ENCODE measurements around the gene SLC5A8. TPM values are rescaled to one million over a fixed set of nuclear protein-coding genes. Genes with fewer than 3 reads are reported as not detected.

Gene SLC5A8
- total RNA-seq = not detected

- Histone ChIP-seq H3K4me1 (no peaks in the 10 kb centered on the region), H3K36me3 (no peaks in the 10 kb centered on the region), H3K27ac (no peak within 1 kb of the TSS), H3K27me3 (peaks cover 0 to 7% of the 10 kb centered on the region in 2 donors), H3K4me3 (no peak within 1 kb of the TSS), H3K9me3 (no peaks in the 10 kb centered on the region)
- no peak for DNase-seq (ENCODE audit: low spot score)
- no peak for TF ChIP-seq CTCF (IDR thresholded peaks at IDR 0.05)
These were observed at the start of gene SLC5A8 for GRCh38 chr12:101209319-101210302. Gene SLC5A8, minus strand, starts transcription at chr12:101210238. Its CDS starts 390 bp downstream, at chr12:101209848.

GRCh38 chr12:101257357-101257756, 47.3 kb upstream of the SLC5A8 start:
- Histone ChIP-seq H3K9me3 (no peaks in the 10 kb centered on the region), H3K4me3 (no peak overlapping the region), H3K27me3 (no peaks in the 10 kb centered on the region), H3K36me3 (no peaks in the 10 kb centered on the region), H3K4me1 (no peaks in the 10 kb centered on the region), H3K27ac (no peak overlapping the region)
- TF ChIP-seq CTCF (IDR thresholded peaks at IDR 0.05) = no peak
- no peak for DNase-seq (ENCODE audit: low spot score)

- TF ChIP-seq CTCF (IDR thresholded peaks at IDR 0.05) = no peak
- no peak for DNase-seq (ENCODE audit: low spot score)
- H3K27me3 ChIP-seq = no peaks in the 10 kb centered on the region
These were observed 46.2 kb upstream of the SLC5A8 start for GRCh38 chr12:101256266-101256665.

GRCh38 chr12:101243616-101244015, 33.6 kb upstream of the SLC5A8 start:
- no peak for DNase-seq (ENCODE audit: low spot score)
- no peaks in the 10 kb centered on the region for H3K27me3 ChIP-seq
- TF ChIP-seq CTCF (IDR thresholded peaks at IDR 0.05) = no peak
- H3K4me1 ChIP-seq = no peaks in the 10 kb centered on the region
- H3K9me3 ChIP-seq = no peaks in the 10 kb centered on the region
- no peak overlapping the region for H3K27ac ChIP-seq
- H3K36me3 ChIP-seq = no peaks in the 10 kb centered on the region
- no peak overlapping the region for H3K4me3 ChIP-seq

More at GRCh38 chr12:101256266-101256665, 46.2 kb upstream of the SLC5A8 start:
- Histone ChIP-seq H3K36me3 (no peaks in the 10 kb centered on the region), H3K9me3 (no peaks in the 10 kb centered on the region), H3K4me3 (no peak overlapping the region), H3K27ac (no peak overlapping the region), H3K4me1 (no peaks in the 10 kb centered on the region)

- Histone ChIP-seq H3K27me3 (no peaks in the 10 kb centered on the region), H3K27ac (no peak overlapping the region), H3K36me3 (no peaks in the 10 kb centered on the region), H3K9me3 (no peaks in the 10 kb centered on the region), H3K4me3 (no peak overlapping the region), H3K4me1 (no peaks in the 10 kb centered on the region)
- TF ChIP-seq CTCF (IDR thresholded peaks at IDR 0.05) = no peak
- no peak for DNase-seq (ENCODE audit: low spot score)
These were observed 33.0 kb upstream of the SLC5A8 start for GRCh38 chr12:101243074-101243473.

Measured in right atrium auricular region (tissue), 2 donors.